Measurements from ENCODE around the gene RNF130. TPM values are rescaled to one million over a fixed set of nuclear protein-coding genes. Genes with fewer than 3 reads are reported as not detected.
A peak's percentile ranks its signal among the peaks of the same experiment; 100 is the strongest.

The RNF130 gene
- total RNA-seq, 1 experiment from 2014 or later = 31.8 TPM

GRCh38 chr5:179912951-179913350, 158.6 kb downstream of the RNF130 start:
- H3K27ac Mint-ChIP-seq (ENCODE audit: low read depth, unreplicated experiment) = peak overlapping the region; percentile 73
- DNase-seq (ENCODE audit: unreplicated experiment) = no peak
- H3K4me3 Mint-ChIP-seq (ENCODE audit: unreplicated experiment) = no peak overlapping the region
- CTCF ChIA-PET = no interaction called here
- no peak for TF ChIP-seq CTCF (IDR thresholded peaks at IDR 0.05; ENCODE audit: unreplicated experiment)
- intact Hi-C loops (cut with micrococcal nuclease) = no loop called here
- H3K36me3 Mint-ChIP-seq (ENCODE audit: insufficient read depth, unreplicated experiment) = no peaks in the 10 kb centered on the region
- H3K4me1 Mint-ChIP-seq (ENCODE audit: insufficient read depth, unreplicated experiment) = peaks cover 14% of the 10 kb centered on the region
- POLR2A ChIA-PET = interaction anchor here (0.5 to 2.1 kb wide), 3 partner anchors 158 to 417 kb away, joined by 3 to 15 read pairs (median 4); partner anchors contain the start of genes MAML1 and RNF130
- no peaks in the 10 kb centered on the region for H3K27me3 Mint-ChIP-seq (ENCODE audit: insufficient read depth, unreplicated experiment)
- no peaks in the 10 kb centered on the region for H3K9me3 Mint-ChIP-seq (ENCODE audit: unreplicated experiment)
- BruUV-seq (replicated peaks) = no TSS peak

GRCh38 chr5:179912386-179912785, 159.2 kb downstream of the RNF130 start:
- Mint-ChIP-seq H3K4me1 (ENCODE audit: insufficient read depth, unreplicated experiment) (peaks cover 14% of the 10 kb centered on the region), H3K36me3 (ENCODE audit: insufficient read depth, unreplicated experiment) (no peaks in the 10 kb centered on the region), H3K27me3 (ENCODE audit: insufficient read depth, unreplicated experiment) (no peaks in the 10 kb centered on the region), H3K4me3 (ENCODE audit: unreplicated experiment) (no peak overlapping the region), H3K9me3 (ENCODE audit: unreplicated experiment) (no peaks in the 10 kb centered on the region), H3K27ac (ENCODE audit: low read depth, unreplicated experiment) (peak overlapping the region; percentile 73)
- no peak for TF ChIP-seq CTCF (IDR thresholded peaks at IDR 0.05; ENCODE audit: unreplicated experiment)
- intact Hi-C loops (cut with micrococcal nuclease) = no loop called here
- BruUV-seq (replicated peaks) = no TSS peak
- POLR2A ChIA-PET = interaction anchor here (0.8 to 1.4 kb wide), 5 partner anchors 19 to 180 kb away, joined by 3 to 6 read pairs (median 3); partner anchors contain the start of genes MAML1 and SQSTM1
- CTCF ChIA-PET = interaction anchor here (0.7 to 1.7 kb wide), 2 partner anchors 10 to 11 kb away, joined by 3 to 5 read pairs; no protein-coding TSS in a partner anchor
- DNase-seq (ENCODE audit: unreplicated experiment) = no peak

GRCh38 chr5:179909224-179909623, 162.3 kb downstream of the RNF130 start:
- DNase-seq (ENCODE audit: unreplicated experiment) = no peak
- TF ChIP-seq CTCF (IDR thresholded peaks at IDR 0.05; ENCODE audit: unreplicated experiment) = no peak
- H3K27ac Mint-ChIP-seq (ENCODE audit: low read depth, unreplicated experiment) = no peak overlapping the region
- no peaks in the 10 kb centered on the region for H3K27me3 Mint-ChIP-seq (ENCODE audit: insufficient read depth, unreplicated experiment)
- ChIA-PET POLR2A (interaction anchor here (0.6 to 1.1 kb wide), 2 partner anchors 11 to 51 kb away, joined by 3 read pairs; partner anchors contain the start of gene MRNIP), CTCF (interaction anchor here (0.9 kb wide), 1 partner anchor 415 kb away, joined by 3 read pairs; no protein-coding TSS in a partner anchor)
- no peaks in the 10 kb centered on the region for H3K9me3 Mint-ChIP-seq (ENCODE audit: unreplicated experiment)
- BruUV-seq (replicated peaks) = no TSS peak
- H3K4me1 Mint-ChIP-seq (ENCODE audit: insufficient read depth, unreplicated experiment) = peaks cover 17% of the 10 kb centered on the region
- peaks cover 13% of the 10 kb centered on the region for H3K36me3 Mint-ChIP-seq (ENCODE audit: insufficient read depth, unreplicated experiment)
- intact Hi-C loops (cut with micrococcal nuclease) = loop anchor here (2.0 to 5.0 kb wide), 2 partner anchors 146 to 163 kb away; partner anchors contain the start of gene RNF130
- no peak overlapping the region for H3K4me3 Mint-ChIP-seq (ENCODE audit: unreplicated experiment)

GRCh38 chr5:179908528-179908927, 163.0 kb downstream of the RNF130 start:
- peaks cover 20% of the 10 kb centered on the region for H3K36me3 Mint-ChIP-seq (ENCODE audit: insufficient read depth, unreplicated experiment)
- intact Hi-C loops (cut with micrococcal nuclease) = loop anchor here (2.0 to 5.0 kb wide), 2 partner anchors 146 to 164 kb away; partner anchors contain the start of gene RNF130
- no TSS peak for BruUV-seq (replicated peaks)
- no peaks in the 10 kb centered on the region for H3K9me3 Mint-ChIP-seq (ENCODE audit: unreplicated experiment)
- H3K27me3 Mint-ChIP-seq (ENCODE audit: insufficient read depth, unreplicated experiment) = no peaks in the 10 kb centered on the region
- peaks cover 10% of the 10 kb centered on the region for H3K4me1 Mint-ChIP-seq (ENCODE audit: insufficient read depth, unreplicated experiment)
- peak overlapping the region; percentile 69 for H3K27ac Mint-ChIP-seq (ENCODE audit: low read depth, unreplicated experiment)
- peak overlapping the region; percentile 98 for H3K4me3 Mint-ChIP-seq (ENCODE audit: unreplicated experiment)
- CTCF ChIA-PET = interaction anchor here (0.6 to 1.4 kb wide), 14 partner anchors 8 to 415 kb away, joined by 3 to 5 read pairs (median 3); no protein-coding TSS in a partner anchor
- no peak for TF ChIP-seq CTCF (IDR thresholded peaks at IDR 0.05; ENCODE audit: unreplicated experiment)
- no peak for DNase-seq (ENCODE audit: unreplicated experiment)
- POLR2A ChIA-PET = interaction anchor here (0.7 kb wide), 1 partner anchor 32 kb away, joined by 3 read pairs; no protein-coding TSS in a partner anchor

All from MCF 10A (cell line).